Measurements from ENCODE around the gene CCDC102A. TPM values are rescaled to one million over a fixed set of nuclear protein-coding genes. Genes with fewer than 3 reads are reported as not detected.

The CCDC102A gene
- total and polyA plus RNA-seq, 11 donors: 3.3 to 17.0 (median 6.8) TPM

DNA sequence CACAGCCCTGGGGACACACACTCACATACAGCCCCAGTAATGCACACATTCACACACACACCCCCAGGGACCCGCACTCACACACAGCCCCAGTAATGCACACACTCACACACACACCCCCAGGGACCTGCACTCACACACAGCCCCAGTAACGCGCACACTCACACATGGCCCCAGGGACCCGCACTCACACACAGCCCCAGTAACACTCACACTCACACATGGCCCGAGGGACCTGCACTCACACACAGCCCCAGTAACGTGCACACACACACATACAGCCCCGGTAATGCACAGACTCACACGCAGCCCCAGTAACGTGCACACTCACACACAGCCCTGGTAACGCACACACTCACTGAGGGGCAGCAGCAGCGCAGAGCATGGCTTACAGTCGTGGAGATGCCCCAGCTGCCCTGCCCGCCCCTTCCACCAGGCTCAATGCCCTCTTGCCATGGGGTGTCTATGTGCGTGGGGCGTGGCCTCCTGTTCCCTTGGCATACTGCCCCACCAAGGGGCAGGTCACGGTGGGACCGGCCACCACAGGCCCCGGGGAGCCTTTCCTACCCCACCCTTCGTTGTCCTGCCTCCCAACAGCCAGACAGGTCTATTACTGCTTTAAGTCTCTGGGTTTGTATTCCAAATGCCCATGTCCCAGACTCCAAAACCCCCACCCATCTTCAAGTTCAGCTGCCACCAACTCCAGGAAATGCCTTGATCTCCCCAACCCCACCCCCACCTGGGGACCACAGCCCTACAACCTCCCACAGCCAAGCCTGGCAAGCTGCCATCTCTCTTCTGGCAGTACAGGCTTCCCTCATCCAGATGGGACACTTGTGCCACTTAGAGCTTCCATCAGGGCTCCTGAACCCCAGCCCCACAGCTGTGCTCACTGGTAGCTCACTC is 2.7 kb downstream of the CCDC102A start:
- TF ChIP-seq, protein P1, sequence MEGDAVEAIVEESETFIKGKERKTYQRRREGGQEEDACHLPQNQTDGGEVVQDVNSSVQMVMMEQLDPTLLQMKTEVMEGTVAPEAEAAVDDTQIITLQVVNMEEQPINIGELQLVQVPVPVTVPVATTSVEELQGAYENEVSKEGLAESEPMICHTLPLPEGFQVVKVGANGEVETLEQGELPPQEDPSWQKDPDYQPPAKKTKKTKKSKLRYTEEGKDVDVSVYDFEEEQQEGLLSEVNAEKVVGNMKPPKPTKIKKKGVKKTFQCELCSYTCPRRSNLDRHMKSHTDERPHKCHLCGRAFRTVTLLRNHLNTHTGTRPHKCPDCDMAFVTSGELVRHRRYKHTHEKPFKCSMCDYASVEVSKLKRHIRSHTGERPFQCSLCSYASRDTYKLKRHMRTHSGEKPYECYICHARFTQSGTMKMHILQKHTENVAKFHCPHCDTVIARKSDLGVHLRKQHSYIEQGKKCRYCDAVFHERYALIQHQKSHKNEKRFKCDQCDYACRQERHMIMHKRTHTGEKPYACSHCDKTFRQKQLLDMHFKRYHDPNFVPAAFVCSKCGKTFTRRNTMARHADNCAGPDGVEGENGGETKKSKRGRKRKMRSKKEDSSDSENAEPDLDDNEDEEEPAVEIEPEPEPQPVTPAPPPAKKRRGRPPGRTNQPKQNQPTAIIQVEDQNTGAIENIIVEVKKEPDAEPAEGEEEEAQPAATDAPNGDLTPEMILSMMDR (IDR thresholded peaks at IDR 0.05): no peak
- no peak for TF ChIP-seq POLR2A (IDR thresholded peaks at IDR 0.05)
- H3K4me1 ChIP-seq: peaks cover 0 to 83% (median 41%) of the 10 kb centered on the region in 12 donors

DNA sequence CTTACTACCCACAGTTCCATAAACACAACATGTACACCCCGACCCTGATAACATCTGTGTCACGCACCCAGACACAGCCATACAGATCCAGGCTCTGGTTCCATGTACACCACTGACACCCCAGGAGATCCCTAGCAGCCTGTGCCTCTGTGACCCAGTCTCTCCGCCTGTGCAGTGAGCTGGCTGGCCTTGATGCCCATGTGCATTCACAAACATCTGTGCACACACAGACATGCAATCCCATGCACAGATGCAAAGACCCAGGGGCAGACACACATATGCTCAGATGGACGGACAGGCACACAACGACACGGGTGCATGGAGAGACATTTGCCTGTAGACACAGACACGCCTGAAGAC is 4.1 kb downstream of the CCDC102A start:
- H3K4me1 ChIP-seq: peaks cover 0 to 69% (median 39%) of the 10 kb centered on the region in 12 donors
- intact Hi-C loops (cut with DNase I): no loop called here
- H3K4me3 ChIP-seq: no peak overlapping the region
- ATAC-seq (no peak), DNase-seq (peak in 1 of 5 donors; percentile 37)
- H3K27me3 ChIP-seq: peaks cover 0 to 5% (median 0%) of the 10 kb centered on the region in 9 donors
- no peak for TF ChIP-seq POLR2A (IDR thresholded peaks at IDR 0.05)
- TF ChIP-seq, protein P1 (IDR thresholded peaks at IDR 0.05): no peak
- WGBS, 4 donors: 86 to 93% (median 89%) methylated on average over 7 of the region's 7 CpGs
- peaks cover 0 to 9% (median 3%) of the 10 kb centered on the region in 9 donors for H3K36me3 ChIP-seq
- no peaks in the 10 kb centered on the region for H3K9me3 ChIP-seq
- H3K27ac ChIP-seq: no peak overlapping the region

More for the DNA sequence above, 2.7 kb downstream of the CCDC102A start:
- peak overlapping the region in 2 of 12 donors; percentile 45 to 66 for H3K27ac ChIP-seq
- peak overlapping the region in 1 of 12 donors; percentile 7 for H3K4me3 ChIP-seq
- peaks cover 0 to 3% (median 0%) of the 10 kb centered on the region in 9 donors for H3K36me3 ChIP-seq
- intact Hi-C loops (cut with DNase I): no loop called here
- ATAC-seq (no peak), DNase-seq (peak in 3 of 5 donors; percentile 8 to 65 (median 65))
- no peaks in the 10 kb centered on the region for H3K9me3 ChIP-seq
- WGBS, 4 donors: 51 to 59% (median 58%) methylated on average over 16 to 19 of the region's 19 CpGs
- peaks cover 0 to 5% (median 0%) of the 10 kb centered on the region in 9 donors for H3K27me3 ChIP-seq

DNA sequence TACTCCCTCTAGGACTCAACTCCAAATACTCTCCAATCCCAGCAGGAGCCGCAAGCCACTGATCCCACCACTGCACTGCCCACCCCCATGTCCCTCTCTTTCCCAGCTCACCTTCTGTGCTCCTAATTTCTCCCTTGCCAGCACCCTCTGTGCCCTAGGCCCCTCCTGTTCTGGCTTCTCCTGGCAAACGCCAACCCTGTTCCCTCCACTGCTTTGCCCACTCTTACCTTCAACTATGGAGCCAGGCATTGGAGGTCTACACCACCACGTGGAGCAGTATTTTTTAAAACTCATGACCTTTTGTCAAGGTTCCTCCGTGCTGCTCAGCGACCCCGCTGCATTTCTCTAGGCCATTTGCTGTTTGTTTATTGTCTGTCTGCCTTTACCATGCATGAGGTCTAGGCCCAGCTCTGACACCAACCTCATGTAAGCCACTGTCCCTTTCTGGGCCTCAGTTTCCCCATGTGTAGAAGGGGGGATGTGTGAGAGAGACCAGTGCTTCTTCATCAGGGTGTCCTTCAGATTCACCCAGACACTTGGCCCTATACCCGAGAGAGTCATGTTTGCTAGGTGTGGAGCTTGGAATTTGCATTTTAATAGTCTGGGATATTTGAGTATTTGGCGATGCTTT is 4.6 kb downstream of the CCDC102A start:
- intact Hi-C loops (cut with DNase I): no loop called here

More for the DNA sequence above, 4.6 kb downstream of the CCDC102A start:
- Histone ChIP-seq H3K4me3 (no peak overlapping the region), H3K36me3 (peaks cover 0 to 12% (median 3%) of the 10 kb centered on the region in 9 donors), H3K4me1 (peaks cover 0 to 64% (median 35%) of the 10 kb centered on the region in 12 donors), H3K27me3 (peaks cover 0 to 5% (median 0%) of the 10 kb centered on the region in 9 donors), H3K27ac (no peak overlapping the region), H3K9me3 (no peaks in the 10 kb centered on the region)
- TF ChIP-seq, protein P1 (IDR thresholded peaks at IDR 0.05): no peak
- TF ChIP-seq POLR2A (IDR thresholded peaks at IDR 0.05): no peak
- DNase-seq (no peak), ATAC-seq (no peak)
- WGBS, 4 donors: 80 to 93% (median 91%) methylated on average over 8 of the region's 8 CpGs
